Measurements from ENCODE around the gene CDON.

Gene CDON, protein sequence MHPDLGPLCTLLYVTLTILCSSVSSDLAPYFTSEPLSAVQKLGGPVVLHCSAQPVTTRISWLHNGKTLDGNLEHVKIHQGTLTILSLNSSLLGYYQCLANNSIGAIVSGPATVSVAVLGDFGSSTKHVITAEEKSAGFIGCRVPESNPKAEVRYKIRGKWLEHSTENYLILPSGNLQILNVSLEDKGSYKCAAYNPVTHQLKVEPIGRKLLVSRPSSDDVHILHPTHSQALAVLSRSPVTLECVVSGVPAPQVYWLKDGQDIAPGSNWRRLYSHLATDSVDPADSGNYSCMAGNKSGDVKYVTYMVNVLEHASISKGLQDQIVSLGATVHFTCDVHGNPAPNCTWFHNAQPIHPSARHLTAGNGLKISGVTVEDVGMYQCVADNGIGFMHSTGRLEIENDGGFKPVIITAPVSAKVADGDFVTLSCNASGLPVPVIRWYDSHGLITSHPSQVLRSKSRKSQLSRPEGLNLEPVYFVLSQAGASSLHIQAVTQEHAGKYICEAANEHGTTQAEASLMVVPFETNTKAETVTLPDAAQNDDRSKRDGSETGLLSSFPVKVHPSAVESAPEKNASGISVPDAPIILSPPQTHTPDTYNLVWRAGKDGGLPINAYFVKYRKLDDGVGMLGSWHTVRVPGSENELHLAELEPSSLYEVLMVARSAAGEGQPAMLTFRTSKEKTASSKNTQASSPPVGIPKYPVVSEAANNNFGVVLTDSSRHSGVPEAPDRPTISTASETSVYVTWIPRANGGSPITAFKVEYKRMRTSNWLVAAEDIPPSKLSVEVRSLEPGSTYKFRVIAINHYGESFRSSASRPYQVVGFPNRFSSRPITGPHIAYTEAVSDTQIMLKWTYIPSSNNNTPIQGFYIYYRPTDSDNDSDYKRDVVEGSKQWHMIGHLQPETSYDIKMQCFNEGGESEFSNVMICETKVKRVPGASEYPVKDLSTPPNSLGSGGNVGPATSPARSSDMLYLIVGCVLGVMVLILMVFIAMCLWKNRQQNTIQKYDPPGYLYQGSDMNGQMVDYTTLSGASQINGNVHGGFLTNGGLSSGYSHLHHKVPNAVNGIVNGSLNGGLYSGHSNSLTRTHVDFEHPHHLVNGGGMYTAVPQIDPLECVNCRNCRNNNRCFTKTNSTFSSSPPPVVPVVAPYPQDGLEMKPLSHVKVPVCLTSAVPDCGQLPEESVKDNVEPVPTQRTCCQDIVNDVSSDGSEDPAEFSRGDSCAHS (N-terminal part only)

GRCh38 chr11:126062679-126063506 is at the start of gene CDON:
Gene CDON, minus strand, starts transcription at chr11:126062866. Its CDS starts 39,390 bp downstream, at chr11:126023476.
- peak; percentile 88 for DNase-seq

DNA sequence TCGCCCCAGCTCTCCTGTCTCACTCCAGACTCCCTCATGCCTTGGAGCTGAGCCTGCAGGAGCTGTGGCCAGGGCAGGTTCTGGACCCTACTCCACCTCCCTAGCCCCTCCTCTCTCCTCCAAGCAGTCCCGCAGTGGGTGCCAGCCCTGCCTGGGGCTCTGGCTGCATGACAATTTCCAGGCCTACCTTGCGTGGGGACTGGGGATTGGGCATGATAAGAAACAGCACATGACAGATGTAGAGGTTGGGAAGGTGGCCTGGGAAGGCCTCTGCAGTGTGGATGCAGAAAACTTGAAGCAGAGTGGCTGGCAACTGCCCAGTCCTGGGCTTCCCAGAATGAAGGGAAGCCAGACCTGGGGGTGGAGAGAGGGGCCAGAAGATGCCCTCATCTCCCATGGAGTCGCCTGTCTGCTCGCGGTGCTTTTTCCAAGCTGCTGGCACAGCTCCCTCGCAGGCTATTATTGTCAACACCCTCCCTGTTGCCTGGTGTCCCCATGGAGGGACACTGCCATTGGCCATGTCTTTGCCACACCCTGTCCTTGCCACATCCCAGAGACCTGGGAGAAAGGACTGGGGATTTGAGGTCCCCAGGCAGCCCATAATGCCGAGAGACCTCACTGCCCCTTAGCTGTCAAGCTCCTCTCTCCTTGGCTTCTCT is 48.9 kb upstream of the CDON start:
- no peak for DNase-seq

GRCh38 chr11:126109941-126110731 is 47.5 kb upstream of the CDON start:
- no peak for DNase-seq

- no peak for DNase-seq
These were observed 44.1 kb upstream of the CDON start for GRCh38 chr11:126106594-126107328.

DNA sequence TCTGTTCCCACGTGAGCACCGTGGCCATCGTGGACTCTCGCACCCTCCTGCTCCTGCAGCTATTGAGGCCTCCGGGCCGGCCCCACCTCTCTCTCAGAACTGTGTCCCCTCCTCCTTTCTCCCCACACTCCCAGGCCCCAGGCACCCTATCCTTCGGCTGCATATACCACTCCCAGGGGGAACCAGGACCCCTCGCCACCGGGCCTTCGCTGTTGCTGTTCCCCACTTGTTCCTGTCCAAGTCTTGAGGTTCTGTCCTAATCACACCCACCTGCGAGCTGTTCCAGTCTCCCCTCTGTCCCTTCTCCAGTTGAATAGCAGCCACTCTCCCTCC is 43.0 kb upstream of the CDON start:
- DNase-seq: no peak

DNA sequence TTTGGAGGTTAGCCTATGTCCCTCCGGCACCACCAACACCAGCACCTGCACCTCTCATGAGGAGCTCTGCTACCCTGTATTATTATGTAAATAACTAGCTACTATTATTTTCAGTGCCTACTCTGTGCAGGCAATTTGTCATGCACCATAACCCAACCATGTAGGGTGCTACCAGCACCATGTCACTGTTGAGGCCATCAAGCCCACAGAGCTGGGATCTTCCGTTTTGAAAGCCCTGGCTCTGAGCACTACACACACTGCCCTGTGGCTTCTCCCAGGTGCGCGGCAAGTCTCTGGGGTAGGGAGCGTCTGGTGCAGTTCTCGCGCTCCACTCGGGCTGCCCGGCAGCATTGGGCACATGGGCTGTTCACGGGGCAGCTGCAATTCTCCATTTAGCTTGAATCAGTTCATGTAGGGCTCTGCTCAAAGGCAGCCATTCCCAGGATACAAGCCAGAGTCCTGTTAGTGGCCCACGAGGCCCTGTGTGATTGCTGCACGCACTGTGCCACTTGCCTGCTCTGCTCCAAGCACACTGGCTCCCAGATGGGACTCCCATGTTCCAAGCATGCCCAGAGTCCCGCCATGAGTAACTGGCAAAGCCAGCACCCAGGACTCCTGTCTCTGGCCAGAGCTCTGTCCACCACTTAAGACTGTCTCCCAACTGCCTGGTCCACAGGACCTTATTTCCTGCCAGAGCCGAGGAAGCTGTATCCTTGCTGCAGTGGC is 42.5 kb upstream of the CDON start:
- DNase-seq: no peak

GRCh38 chr11:126104420-126104819 is 41.8 kb upstream of the CDON start:
- no peak for DNase-seq

- no peak for DNase-seq
These were observed 40.5 kb upstream of the CDON start for GRCh38 chr11:126103150-126103549.

GRCh38 chr11:126102436-126102981 is 39.8 kb upstream of the CDON start:
- DNase-seq: no peak

DNA sequence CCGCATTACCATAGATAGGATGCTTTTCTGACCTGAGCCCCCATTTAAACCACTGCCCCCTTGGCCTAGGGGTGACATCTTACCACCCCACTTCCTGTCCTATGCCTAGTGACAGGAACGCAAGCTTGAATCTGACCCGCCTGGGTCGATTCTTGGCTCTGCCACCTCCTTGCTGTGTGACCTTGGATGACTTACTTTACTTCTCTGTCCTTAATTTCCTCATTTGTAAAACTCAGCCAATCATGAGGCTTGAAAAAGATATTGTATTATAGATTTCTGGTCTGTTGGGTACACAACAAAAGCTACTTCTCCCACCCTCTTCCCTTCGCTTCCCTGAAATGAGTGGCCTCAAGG is 39.2 kb upstream of the CDON start:
- DNase-seq: no peak

DNA sequence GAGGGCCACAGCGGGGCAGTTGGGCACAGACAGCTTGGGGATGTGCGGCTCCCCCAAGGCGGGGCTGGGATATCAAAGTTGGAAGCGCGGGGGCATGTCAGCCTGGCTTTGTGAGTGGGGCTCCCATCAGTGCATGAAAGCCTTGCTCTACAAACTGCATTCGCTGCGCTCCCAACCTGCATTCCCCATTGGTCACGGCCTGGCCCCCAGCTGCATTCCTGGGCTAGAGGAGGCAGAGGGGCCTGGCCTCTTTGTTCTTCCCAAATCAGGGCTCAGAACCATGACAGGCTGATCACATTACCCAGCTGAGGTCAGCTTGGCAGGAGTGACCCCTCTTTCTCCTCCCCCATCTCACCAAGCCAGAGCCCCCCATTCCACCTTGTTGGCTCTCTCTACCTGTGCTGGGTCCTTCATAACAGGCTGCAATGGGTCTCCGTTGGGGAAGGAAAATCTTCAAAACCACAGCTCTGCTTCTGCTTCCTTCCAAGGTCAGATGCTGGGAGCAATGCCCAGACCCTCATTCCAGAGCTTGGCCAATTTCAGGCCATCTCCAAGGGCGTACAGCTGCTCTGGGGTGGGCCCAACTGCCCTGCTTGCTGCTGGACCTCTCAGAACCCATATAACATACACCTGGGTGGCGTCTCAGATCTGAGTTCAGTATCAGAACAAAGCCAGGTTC is 38.7 kb upstream of the CDON start:
- DNase-seq: no peak

- no peak for DNase-seq
These were observed 38.0 kb upstream of the CDON start for GRCh38 chr11:126100716-126101115.

GRCh38 chr11:126098204-126098769 is 35.6 kb upstream of the CDON start:
- no peak for DNase-seq

DNA sequence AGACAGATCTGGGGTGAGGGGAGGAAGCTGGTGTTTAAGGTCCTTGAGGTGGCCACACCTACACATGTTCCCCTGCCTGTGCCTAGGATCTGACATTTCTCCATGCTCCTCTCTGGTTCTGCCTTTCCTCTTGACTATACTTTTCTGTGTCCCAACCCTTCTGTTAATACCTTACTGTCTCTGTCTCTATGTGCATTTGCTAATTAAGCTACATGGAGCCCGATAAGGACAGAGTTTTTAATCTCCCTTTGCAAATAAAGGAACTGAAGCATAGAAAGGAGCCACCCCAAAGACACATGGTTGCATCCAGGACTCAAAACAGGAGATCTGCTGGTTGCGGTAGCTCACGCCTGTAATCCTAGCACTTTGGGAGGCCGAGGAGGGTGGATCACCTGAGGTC is 33.1 kb upstream of the CDON start:
- no peak for DNase-seq

- no peak for DNase-seq
These were observed 27.8 kb upstream of the CDON start for GRCh38 chr11:126090452-126090851.

DNA sequence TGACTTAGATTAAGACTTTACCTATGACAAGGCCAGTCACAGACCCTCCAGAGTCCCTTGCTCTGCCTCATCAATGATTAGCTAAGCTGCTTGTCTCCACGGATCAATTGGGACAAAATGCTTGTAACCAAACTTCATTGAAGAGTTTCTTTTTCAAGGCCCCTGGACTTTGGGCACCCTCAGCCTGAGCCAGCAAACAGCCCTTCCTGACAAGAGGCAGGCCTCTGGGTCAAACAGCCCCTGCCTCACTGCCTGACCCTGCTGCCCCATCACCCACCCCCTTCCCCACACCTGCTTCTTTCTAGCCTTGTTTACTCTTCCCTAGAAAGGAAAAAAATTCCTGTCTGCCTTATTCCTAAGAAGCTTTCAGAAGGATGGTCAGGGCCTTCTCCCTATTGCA is 26.3 kb upstream of the CDON start:
- DNase-seq: no peak

GRCh38 chr11:126086248-126086647 is 23.6 kb upstream of the CDON start:
- no peak for DNase-seq

DNA sequence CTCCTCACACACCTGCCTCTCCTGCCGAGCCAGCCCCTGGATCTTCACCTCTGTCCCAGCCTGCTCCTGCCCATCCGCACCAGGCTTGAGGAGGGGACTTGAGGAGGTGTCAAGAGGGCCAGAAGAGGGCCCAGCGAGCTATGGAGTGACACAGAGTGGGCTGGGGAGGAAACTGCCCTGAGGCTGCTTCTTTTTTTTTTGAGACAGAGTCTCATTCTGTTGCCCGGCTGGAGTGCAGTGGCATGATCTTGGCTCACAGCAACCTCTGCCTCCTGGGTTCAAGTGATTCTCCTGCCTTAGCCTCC is 21.9 kb upstream of the CDON start:
- DNase-seq: no peak
